ENCODE data around the gene LDLRAD4.

LDLRAD4 gene

GRCh38 chr18:13440277-13441248 is 222.0 kb downstream of the LDLRAD4 start:
- DNase-seq: no peak

GRCh38 chr18:13441736-13442135 is 223.2 kb downstream of the LDLRAD4 start:
- DNase-seq: no peak

- DNase-seq: no peak
Observed at GRCh38 chr18:13442451-13442850, 223.9 kb downstream of the LDLRAD4 start.

GRCh38 chr18:13443552-13443951 is 225.0 kb downstream of the LDLRAD4 start:
- DNase-seq: no peak

GRCh38 chr18:13444430-13445240 is 226.1 kb downstream of the LDLRAD4 start:
- DNase-seq: no peak

GRCh38 chr18:13445241-13445897 is 226.8 kb downstream of the LDLRAD4 start:
- no peak for DNase-seq

- no peak for DNase-seq
Observed at GRCh38 chr18:13446024-13446423, 227.5 kb downstream of the LDLRAD4 start.

GRCh38 chr18:13446610-13447461 is 228.3 kb downstream of the LDLRAD4 start:
- DNase-seq: no peak

GRCh38 chr18:13447621-13448334 is 229.2 kb downstream of the LDLRAD4 start:
- DNase-seq: no peak

- no peak for DNase-seq
Observed at GRCh38 chr18:13448335-13448795, 229.8 kb downstream of the LDLRAD4 start.

GRCh38 chr18:13449651-13450050 is 231.1 kb downstream of the LDLRAD4 start:
- no peak for DNase-seq

GRCh38 chr18:13450289-13451212 is 232.0 kb downstream of the LDLRAD4 start:
- DNase-seq: no peak

GRCh38 chr18:13451213-13451540 is 232.6 kb downstream of the LDLRAD4 start:
- no peak for DNase-seq

GRCh38 chr18:13451661-13452387 is 233.3 kb downstream of the LDLRAD4 start:
- DNase-seq: no peak

GRCh38 chr18:13452388-13452811 is 233.8 kb downstream of the LDLRAD4 start:
- DNase-seq: no peak

GRCh38 chr18:13452871-13453680 is 234.5 kb downstream of the LDLRAD4 start:
- no peak for DNase-seq

GRCh38 chr18:13453714-13454113 is 235.2 kb downstream of the LDLRAD4 start:
- no peak for DNase-seq

- DNase-seq: no peak
Observed at GRCh38 chr18:13454363-13455150, 236.0 kb downstream of the LDLRAD4 start.
